PC-3 (cell line): ENCODE measurements around the gene INSYN2A. TPM values are rescaled to one million over a fixed set of nuclear protein-coding genes. Genes with fewer than 3 reads are reported as not detected.

ENCODE experiments used
- ATAC-seq: fragments of 200-7000 bp; cut with Tn5 transposase; 2 replicates; pipeline ENCODE4 v1.9.1; 2020; ENCODE audit warnings: mild to moderate bottlenecking, moderate library complexity
- BruUV-seq: library from RNA; stranded (reverse); fragments of 400-500 nt; replicated peaks from 2 replicates; lab custom pipeline; 2021; lab: Mats Ljungman, UMichigan
- CTCF ChIA-PET: fragments of 300-600 bp; sonication (Branson Sonifier 250); formaldehyde crosslinking; loops from one replicate; lab custom pipeline; 2022; ENCODE audit warnings: antibody characterized with exemption; lab: Charles Lee
- POLR2A ChIA-PET: fragments of 300-600 bp; sonication (Branson Sonifier 250); formaldehyde crosslinking; loops from one replicate; lab custom pipeline; 2022; ENCODE audit warnings: antibody characterized with exemption; ENCODE audit not compliant: unreplicated experiment; lab: Charles Lee
- DNase-seq: peaks from one replicate; pipeline ENCODE4 v3.0.0-alpha.2; 2015
- H2AFZ ChIP-seq: fragments of 300-600 bp; sonication (generic); 2 replicates; pipeline ENCODE4 v1.6.0; 2016; ENCODE audit warnings: antibody characterized with exemption, low read length
- H3F3A ChIP-seq: fragments of 300-600 bp; sonication (generic); one replicate; pipeline ENCODE4 v1.6.0; 2017; ENCODE audit warnings: antibody characterized with exemption, low read length, control low read depth, mild to moderate bottlenecking; ENCODE audit not compliant: unreplicated experiment
- H3K27ac ChIP-seq: fragments of 300-600 bp; sonication (generic); 2 replicates; pipeline ENCODE4 v1.5.1; 2016; ENCODE audit warnings: mild to moderate bottlenecking, low read length
- H3K27me3 ChIP-seq: fragments of 300-600 bp; sonication (generic); 2 replicates; pipeline ENCODE4 v1.6.1; 2016; ENCODE audit warnings: low read length, mixed read lengths
- H3K36me3 ChIP-seq: fragments of 300-600 bp; sonication (generic); 2 replicates; pipeline ENCODE4 v1.6.1; 2016; ENCODE audit warnings: low read depth, mixed run types, low read length, mixed read lengths
- H3K4me1 ChIP-seq: fragments of 300-600 bp; sonication (generic); 2 replicates; pipeline ENCODE4 v1.5.1; 2016; ENCODE audit warnings: low read length; ENCODE audit not compliant: insufficient read depth
- H3K4me2 ChIP-seq: fragments of 300-600 bp; sonication (generic); 2 replicates; pipeline ENCODE4 v1.6.0; 2016; ENCODE audit warnings: low read length
- H3K4me3 ChIP-seq: fragments of 300-600 bp; sonication (generic); 2 replicates; pipeline ENCODE4 v1.5.1; 2016; ENCODE audit warnings: mild to moderate bottlenecking, low read length, mixed read lengths
- H3K79me2 ChIP-seq: fragments of 300-600 bp; sonication (generic); 2 replicates; pipeline ENCODE4 v1.6.1; 2017; ENCODE audit warnings: low read length, mixed read lengths
- H3K9ac ChIP-seq: fragments of 300-600 bp; sonication (generic); 2 replicates; pipeline ENCODE4 v1.6.0; 2016; ENCODE audit warnings: mild to moderate bottlenecking, low read length
- H3K9me2 ChIP-seq: fragments of 300-600 bp; sonication (generic); replicated peaks from 2 replicates; pipeline ENCODE4 v1.6.1; 2016; ENCODE audit warnings: mixed run types, low read length, mixed read lengths
- H3K9me3 ChIP-seq: fragments of 300-600 bp; sonication (generic); 2 replicates; pipeline ENCODE4 v1.6.1; 2016; ENCODE audit warnings: low read length, mixed read lengths
- H4K20me1 ChIP-seq: fragments of 300-600 bp; sonication (generic); 2 replicates; pipeline ENCODE4 v1.6.1; 2016; ENCODE audit warnings: low read length, mixed read lengths
- CTCF ChIP-seq: fragments of 300-600 bp; sonication (generic); conservative IDR thresholded peaks from 2 replicates; pipeline ENCODE4 v1.5.1; 2017; ENCODE audit warnings: antibody characterized with exemption, low read depth, mild to moderate bottlenecking, low read length
- EZH2 ChIP-seq: fragments of 300-600 bp; sonication (generic); IDR thresholded peaks from one replicate; pipeline ENCODE4 v1.6.1; 2017; ENCODE audit warnings: antibody characterized with exemption, mild to moderate bottlenecking, low read length; ENCODE audit not compliant: unreplicated experiment
- EZH2phosphoT487 ChIP-seq: fragments of 300-600 bp; sonication (generic); IDR thresholded peaks from 2 replicates; pipeline ENCODE4 v1.6.1; 2018; ENCODE audit warnings: mild to moderate bottlenecking, antibody characterized with exemption, low read length, borderline replicate concordance
- intact Hi-C: fragments of 100-400 bp; cut with micrococcal nuclease; formaldehyde crosslinking; loops from 2 replicates; pipeline ENCODE4 v1.9.0; 2023
- total RNA-seq: library from RNA; depleted of rRNA; stranded (reverse); fragments of >200 nt; gene quantifications from 2 replicates; pipeline ENCODE4 v1.2.3, GENCODE V29; 2014

The INSYN2A gene
- total RNA-seq, 1 experiment from 2014 or later = not detected

GRCh38 chr10:127148066-127148932 lies 48.1 kb downstream of the INSYN2A start:
- ChIA-PET CTCF (no interaction called here), POLR2A (interaction anchor here (0.8 kb wide), 1 partner anchor 73 kb away, joined by 4 read pairs; no protein-coding TSS in a partner anchor)
- H4K20me1 ChIP-seq = no peaks in the 10 kb centered on the region
- peaks cover 4% of the 10 kb centered on the region for H3F3A ChIP-seq
- H3K4me1 ChIP-seq = peaks cover 62% of the 10 kb centered on the region
- DNase-seq = peak; percentile 87
- H3K4me2 ChIP-seq = peak overlapping the region; percentile 78
- no peaks in the 10 kb centered on the region for H3K27me3 ChIP-seq
- peak overlapping the region; percentile 43; the same call in 1 of the 2 replicates for H3K4me3 ChIP-seq
- intact Hi-C loops = no loop called here
- no peaks in the 10 kb centered on the region for H3K79me2 ChIP-seq
- TF ChIP-seq EZH2 = no peak
- no peak for TF ChIP-seq EZH2phosphoT487
- TF ChIP-seq CTCF = no peak
- H3K27ac ChIP-seq = peak overlapping the region; percentile 93
- peak overlapping the region; percentile 46; the same call in 1 of the 2 replicates for H3K9ac ChIP-seq
- peak; percentile 66 for ATAC-seq
- no peaks in the 10 kb centered on the region for H3K9me3 ChIP-seq
- H3K36me3 ChIP-seq = no peaks in the 10 kb centered on the region
- no TSS peak for BruUV-seq
- H2AFZ ChIP-seq = no peak overlapping the region
- no peaks in the 10 kb centered on the region for H3K9me2 ChIP-seq

- CTCF ChIA-PET = no interaction called here
- Histone ChIP-seq H3F3A (peaks cover 4% of the 10 kb centered on the region), H3K79me2 (no peaks in the 10 kb centered on the region), H2AFZ (no peak overlapping the region), H3K9me3 (no peaks in the 10 kb centered on the region), H3K27me3 (no peaks in the 10 kb centered on the region), H3K36me3 (no peaks in the 10 kb centered on the region), H3K4me2 (no peak overlapping the region), H3K4me1 (peaks cover 50% of the 10 kb centered on the region), H4K20me1 (no peaks in the 10 kb centered on the region), H3K4me3 (no peak overlapping the region), H3K9me2 (no peaks in the 10 kb centered on the region), H3K27ac (no peak overlapping the region), H3K9ac (no peak overlapping the region)
- no peak for ATAC-seq
- POLR2A ChIA-PET = no interaction called here
- TF ChIP-seq EZH2phosphoT487 (no peak), CTCF (no peak), EZH2 (no peak)
- BruUV-seq = no TSS peak
- DNase-seq = no peak
- intact Hi-C loops = no loop called here
These were observed 49.7 kb downstream of the INSYN2A start for GRCh38 chr10:127146661-127147060.
